Smooth muscle cell (in vitro differentiated cells): ENCODE measurements around the gene DOCK1. TPM values are rescaled to one million over a fixed set of nuclear protein-coding genes. Genes with fewer than 3 reads are reported as not detected.

Source experiments
- DNase-seq: peaks from one replicate; lab custom pipeline; 2025; ENCODE audit not compliant: unreplicated experiment; lab: John Stamatoyannopoulos, UW
- H2AFZ ChIP-seq: fragments of 200-600 bp; sonication (generic); 2 replicates; pipeline ENCODE4 v1.6.0; 2016; ENCODE audit warnings: antibody characterized with exemption, low read depth, mild to moderate bottlenecking
- H3F3A ChIP-seq: fragments of 200-600 bp; sonication (generic); 2 replicates; pipeline ENCODE4 v1.6.0; 2017; ENCODE audit warnings: antibody characterized with exemption, low read depth
- H3K27ac ChIP-seq: fragments of 200-600 bp; sonication (generic); 2 replicates; pipeline ENCODE4 v1.5.1; 2016; ENCODE audit warnings: low read depth, mild to moderate bottlenecking
- H3K27me3 ChIP-seq: fragments of 200-600 bp; sonication (generic); 2 replicates; pipeline ENCODE4 v1.6.1; 2016; ENCODE audit warnings: low read depth, mild to moderate bottlenecking
- H3K36me3 ChIP-seq: fragments of 200-600 bp; sonication (generic); 2 replicates; pipeline ENCODE4 v1.5.1; 2016; ENCODE audit warnings: low read depth
- H3K4me1 ChIP-seq: fragments of 200-600 bp; sonication (generic); 2 replicates; pipeline ENCODE4 v1.5.1; 2016; ENCODE audit warnings: low read depth
- H3K4me2 ChIP-seq: fragments of 200-600 bp; sonication (generic); 2 replicates; pipeline ENCODE4 v1.6.0; 2016; ENCODE audit warnings: mild to moderate bottlenecking
- H3K4me3 ChIP-seq: fragments of 200-600 bp; sonication (generic); 2 replicates; pipeline ENCODE4 v1.5.1; 2016; ENCODE audit warnings: mild to moderate bottlenecking
- H3K79me2 ChIP-seq: fragments of 200-600 bp; sonication (generic); 2 replicates; pipeline ENCODE4 v1.6.0; 2016; ENCODE audit warnings: low read depth, mild to moderate bottlenecking
- H3K9ac ChIP-seq: fragments of 200-600 bp; sonication (generic); 2 replicates; pipeline ENCODE4 v1.6.0; 2016; ENCODE audit warnings: low read depth
- H3K9me3 ChIP-seq: fragments of 200-600 bp; sonication (generic); replicated peaks from 2 replicates; pipeline ENCODE4 v1.5.1; 2016; ENCODE audit warnings: low read depth
- H4K20me1 ChIP-seq: fragments of 200-600 bp; sonication (generic); 2 replicates; pipeline ENCODE4 v1.6.0; 2016; ENCODE audit warnings: low read depth
- WGBS: methylation state at CpG from one replicate; pipeline ENCODE4 v1.1.7; 2016; ENCODE audit warnings: low lambda C conversion rate; 5-methylcytosine and 5-hydroxymethylcytosine counted together
- polyA plus RNA-seq: library from polyadenylated mRNA; unstranded; fragments of >200 nt; fragmentation: Nextera tagmentation; extraction: Ambion mirVana; gene quantifications from 2 replicates; pipeline ENCODE4 v1.2.1, GENCODE V29; 2016
- total RNA-seq: library from RNA; depleted of rRNA; stranded (reverse); fragments of >200 nt; gene quantifications from 2 replicates; pipeline ENCODE4 v1.2.3, GENCODE V29; 2014
- TF ChIP-seq, protein P1 (sequence below): fragments of 200-600 bp; sonication (generic); IDR thresholded peaks from 2 replicates; pipeline ENCODE4 v1.5.1; 2017; ENCODE audit warnings: borderline replicate concordance, mild to moderate bottlenecking, antibody characterized with exemption; ENCODE audit not compliant: insufficient read depth, poor library complexity, severe bottlenecking

Gene DOCK1
- total and polyA plus RNA-seq, 2 experiments from 2014 or later, result 18.4 to 37.1 TPM

DNA sequence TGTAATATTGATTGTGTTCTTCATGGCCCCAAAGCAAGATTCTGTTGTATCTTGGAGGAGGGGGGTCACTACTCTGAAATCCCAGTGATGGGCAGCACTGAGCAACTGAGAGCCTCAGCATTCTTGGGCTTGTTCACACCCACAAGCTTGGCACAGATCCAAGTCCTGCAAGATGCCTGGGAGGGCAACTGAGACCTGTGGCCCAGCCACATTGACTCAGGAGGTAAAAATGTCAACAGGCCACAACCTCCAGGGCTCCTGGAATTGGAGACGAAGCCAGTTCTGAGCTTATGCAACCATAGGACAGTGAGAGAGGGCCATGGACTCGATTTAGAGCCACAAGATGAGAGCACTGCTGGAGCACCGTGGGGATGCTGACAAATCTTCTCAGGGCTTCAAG, 3.1 kb upstream of the DOCK1 start:
- Histone ChIP-seq H3K79me2 (peaks cover 8% of the 10 kb centered on the region), H3F3A (no peaks in the 10 kb centered on the region), H3K4me3 (no peak overlapping the region), H3K36me3 (no peaks in the 10 kb centered on the region), H3K27ac (no peak overlapping the region), H3K4me1 (peaks cover 8% of the 10 kb centered on the region), H3K4me2 (no peak overlapping the region), H3K9ac (no peak overlapping the region), H4K20me1 (peaks cover 8% of the 10 kb centered on the region), H3K9me3 (no peaks in the 10 kb centered on the region), H2AFZ (no peak overlapping the region), H3K27me3 (no peaks in the 10 kb centered on the region)
- WGBS, result 38% methylated on average over 3 of the region's 3 CpGs
- no peak for DNase-seq
- TF ChIP-seq, protein P1, sequence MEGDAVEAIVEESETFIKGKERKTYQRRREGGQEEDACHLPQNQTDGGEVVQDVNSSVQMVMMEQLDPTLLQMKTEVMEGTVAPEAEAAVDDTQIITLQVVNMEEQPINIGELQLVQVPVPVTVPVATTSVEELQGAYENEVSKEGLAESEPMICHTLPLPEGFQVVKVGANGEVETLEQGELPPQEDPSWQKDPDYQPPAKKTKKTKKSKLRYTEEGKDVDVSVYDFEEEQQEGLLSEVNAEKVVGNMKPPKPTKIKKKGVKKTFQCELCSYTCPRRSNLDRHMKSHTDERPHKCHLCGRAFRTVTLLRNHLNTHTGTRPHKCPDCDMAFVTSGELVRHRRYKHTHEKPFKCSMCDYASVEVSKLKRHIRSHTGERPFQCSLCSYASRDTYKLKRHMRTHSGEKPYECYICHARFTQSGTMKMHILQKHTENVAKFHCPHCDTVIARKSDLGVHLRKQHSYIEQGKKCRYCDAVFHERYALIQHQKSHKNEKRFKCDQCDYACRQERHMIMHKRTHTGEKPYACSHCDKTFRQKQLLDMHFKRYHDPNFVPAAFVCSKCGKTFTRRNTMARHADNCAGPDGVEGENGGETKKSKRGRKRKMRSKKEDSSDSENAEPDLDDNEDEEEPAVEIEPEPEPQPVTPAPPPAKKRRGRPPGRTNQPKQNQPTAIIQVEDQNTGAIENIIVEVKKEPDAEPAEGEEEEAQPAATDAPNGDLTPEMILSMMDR, result peak; percentile 13

- Histone ChIP-seq H3K27ac (no peak overlapping the region), H3K36me3 (no peaks in the 10 kb centered on the region), H3K27me3 (no peaks in the 10 kb centered on the region), H3K4me1 (peaks cover 8% of the 10 kb centered on the region), H3K9ac (no peak overlapping the region), H3K4me2 (peak overlapping the region; percentile 93), H3K79me2 (peaks cover 21% of the 10 kb centered on the region), H2AFZ (no peak overlapping the region), H4K20me1 (peaks cover 25% of the 10 kb centered on the region), H3K9me3 (no peaks in the 10 kb centered on the region), H3F3A (no peaks in the 10 kb centered on the region), H3K4me3 (no peak overlapping the region)
- TF ChIP-seq, protein P1, result no peak
- 72% methylated on average over 12 of the region's 12 CpGs for WGBS
- DNase-seq, result no peak
Measured at GRCh38 chr10:126903656-126904360, 1.4 kb upstream of the DOCK1 start.

GRCh38 chr10:126904516-126904817, 761 bp upstream of the DOCK1 start:
- Histone ChIP-seq H3K27me3 (no peaks in the 10 kb centered on the region), H3K27ac (peak overlapping the region; percentile 72), H3K9me3 (no peaks in the 10 kb centered on the region), H3K36me3 (no peaks in the 10 kb centered on the region), H3K4me2 (peak overlapping the region; percentile 93), H3K79me2 (peaks cover 28% of the 10 kb centered on the region), H3K4me3 (peak overlapping the region; percentile 96), H3K4me1 (peaks cover 8% of the 10 kb centered on the region), H3F3A (no peaks in the 10 kb centered on the region), H4K20me1 (peaks cover 31% of the 10 kb centered on the region), H3K9ac (peak overlapping the region; percentile 71), H2AFZ (peak overlapping the region; percentile 95)
- 43% methylated on average over 10 of the region's 10 CpGs for WGBS
- DNase-seq, result no peak
- TF ChIP-seq, protein P1, result no peak
